Measurements from ENCODE around the gene NOX5.

NOX5 gene

DNA sequence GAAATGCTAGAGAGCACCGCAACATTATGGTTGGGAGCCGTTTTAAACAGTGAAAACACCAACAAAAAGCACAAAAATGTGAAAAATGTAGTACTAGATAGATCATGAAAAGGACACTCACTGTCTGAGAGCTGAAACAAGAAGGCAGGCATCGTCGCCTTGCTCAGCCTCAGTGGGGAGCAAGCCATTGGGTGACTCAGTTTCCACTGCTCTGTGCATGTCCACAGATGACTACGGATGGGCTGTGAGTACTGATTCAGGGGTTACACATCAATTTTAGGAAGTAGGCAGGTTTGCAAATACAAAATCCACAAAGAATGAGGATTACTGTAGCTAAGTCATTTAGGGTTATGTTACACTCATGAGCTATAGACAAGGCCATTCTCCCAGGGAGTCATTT lies 10.8 kb downstream of the NOX5 start:
- DNase-seq = no peak

DNA sequence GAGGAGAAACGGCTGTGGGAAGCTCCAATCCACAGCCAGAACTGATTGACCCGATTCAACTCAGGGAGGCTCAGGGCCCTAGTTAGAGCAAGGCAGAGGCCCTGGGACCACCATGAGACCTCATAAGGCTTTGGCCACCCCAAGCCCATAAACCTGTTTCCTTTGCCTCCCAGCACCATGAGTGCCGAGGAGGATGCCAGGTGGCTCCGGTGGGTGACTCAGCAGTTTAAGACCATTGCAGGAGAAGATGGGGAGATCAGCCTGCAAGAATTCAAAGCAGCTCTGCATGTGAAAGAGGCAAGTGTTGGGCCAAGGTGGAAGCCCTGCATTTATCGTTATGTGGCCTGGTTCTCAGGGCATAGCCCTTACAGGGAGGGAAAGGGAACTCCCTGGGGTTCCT lies 11.9 kb downstream of the NOX5 start:
- DNase-seq = no peak

DNA sequence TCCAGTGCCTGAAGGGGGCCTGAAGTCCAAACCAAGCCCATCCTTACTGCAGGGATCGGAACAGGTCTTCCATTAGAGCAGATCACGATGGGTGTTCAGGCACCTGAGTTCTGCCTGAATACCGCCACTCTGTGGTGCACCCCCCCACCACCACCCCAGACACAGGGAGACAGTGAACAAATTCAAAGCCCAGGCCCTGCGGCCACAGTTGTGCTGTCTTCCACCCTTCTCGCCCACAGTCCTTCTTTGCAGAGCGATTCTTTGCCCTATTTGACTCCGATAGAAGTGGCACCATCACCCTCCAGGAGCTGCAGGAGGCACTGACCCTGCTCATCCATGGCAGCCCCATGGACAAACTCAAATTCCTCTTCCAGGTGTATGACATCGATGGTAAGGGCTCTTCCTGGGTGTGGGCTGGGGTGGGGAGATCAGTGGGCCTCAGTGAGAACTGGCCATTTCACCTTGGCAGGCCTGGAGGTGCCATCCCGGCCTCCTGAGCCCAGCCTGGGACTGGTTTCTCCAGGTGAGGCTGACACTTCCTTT lies 13.6 kb downstream of the NOX5 start:
- DNase-seq = no peak

DNA sequence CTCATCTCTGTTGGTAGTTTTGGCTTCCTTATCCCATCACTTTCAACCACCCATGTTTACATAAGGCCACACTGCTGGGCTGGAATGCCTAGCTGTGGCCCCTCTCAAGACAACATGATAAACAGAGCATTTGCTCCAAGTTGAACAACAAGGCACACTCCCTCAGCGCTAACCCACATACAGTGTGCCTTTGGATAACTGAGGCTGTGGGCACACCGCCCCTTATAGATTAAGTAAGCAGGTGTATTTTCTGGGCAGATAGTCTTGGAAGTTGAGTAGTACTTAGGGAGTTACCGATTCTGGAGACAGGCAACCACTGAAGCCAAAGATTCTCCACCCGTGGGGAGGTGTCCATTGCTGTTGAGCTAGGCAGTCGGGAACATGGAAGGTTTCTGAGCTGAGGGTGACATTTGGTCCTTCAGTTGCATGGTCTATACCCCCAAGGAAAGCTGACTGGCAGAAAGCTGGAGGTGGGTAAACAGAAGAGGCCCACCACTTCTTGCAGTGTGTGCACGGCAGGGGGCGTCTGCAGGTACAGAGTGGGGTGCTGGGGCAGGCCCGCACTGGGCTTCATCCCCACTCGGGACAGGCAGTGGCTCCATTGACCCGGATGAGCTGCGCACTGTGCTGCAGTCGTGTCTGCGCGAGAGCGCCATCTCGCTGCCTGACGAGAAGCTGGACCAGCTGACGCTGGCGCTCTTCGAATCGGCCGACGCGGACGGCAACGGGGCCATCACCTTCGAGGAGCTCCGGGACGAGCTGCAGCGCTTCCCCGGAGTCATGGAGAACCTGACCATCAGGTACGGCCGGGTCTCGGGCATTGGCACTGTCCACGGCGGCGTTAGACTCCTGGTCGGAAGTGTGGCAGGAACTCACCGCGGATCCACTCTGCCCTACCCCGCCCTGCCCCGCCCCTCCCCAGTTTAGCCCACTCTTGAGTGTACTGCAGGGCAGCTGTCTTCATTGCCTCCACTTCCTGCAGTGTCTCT lies 16.8 kb downstream of the NOX5 start:
- peak; percentile 29 for DNase-seq

DNA sequence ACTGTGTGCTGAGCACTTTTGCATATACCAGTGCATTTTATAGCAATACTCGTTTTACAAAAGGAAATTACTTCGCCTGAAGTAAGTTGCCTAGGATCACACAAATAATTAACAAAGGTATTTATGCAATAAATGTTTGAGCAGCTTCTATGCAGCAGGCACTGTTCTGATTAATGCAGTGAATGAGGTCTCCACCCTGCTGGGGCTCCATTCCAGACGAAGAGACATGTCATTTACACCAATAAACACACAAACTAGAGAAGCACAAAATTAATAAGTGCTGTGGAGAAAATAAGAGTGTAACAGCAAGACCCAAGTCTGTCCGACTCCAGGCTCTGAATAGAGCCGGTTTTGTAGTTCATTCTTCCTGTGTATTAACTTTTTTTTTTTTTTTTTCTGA lies 17.5 kb downstream of the NOX5 start:
- DNase-seq = no peak

DNA sequence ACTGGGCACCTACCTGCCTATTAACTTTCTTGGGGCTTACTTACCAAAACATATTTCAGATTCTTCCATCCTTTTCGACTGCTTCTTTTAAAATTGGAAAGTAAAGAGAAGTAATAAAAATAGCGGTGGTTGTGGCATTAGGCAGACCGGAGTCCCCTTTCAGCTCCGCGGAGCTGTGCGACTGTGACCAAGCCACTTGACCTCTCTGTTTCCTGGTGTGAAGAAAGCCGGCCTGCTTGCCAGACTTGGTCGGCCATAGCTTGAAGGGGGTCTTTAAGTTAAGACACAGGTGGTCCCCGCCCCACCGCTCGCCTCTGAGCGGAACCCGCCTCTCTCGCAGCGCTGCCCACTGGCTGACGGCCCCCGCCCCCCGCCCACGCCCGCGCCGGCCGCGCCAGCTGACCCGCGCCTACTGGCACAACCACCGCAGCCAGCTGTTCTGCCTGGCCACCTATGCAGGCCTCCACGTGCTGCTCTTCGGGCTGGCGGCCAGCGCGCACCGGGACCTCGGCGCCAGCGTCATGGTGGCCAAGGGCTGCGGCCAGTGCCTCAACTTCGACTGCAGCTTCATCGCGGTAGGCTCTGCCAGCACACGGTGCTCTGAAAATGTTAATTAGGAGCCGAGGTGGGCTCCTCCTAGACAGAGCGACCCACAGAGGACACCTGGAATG lies 18.3 kb downstream of the NOX5 start:
- no peak for DNase-seq

DNA sequence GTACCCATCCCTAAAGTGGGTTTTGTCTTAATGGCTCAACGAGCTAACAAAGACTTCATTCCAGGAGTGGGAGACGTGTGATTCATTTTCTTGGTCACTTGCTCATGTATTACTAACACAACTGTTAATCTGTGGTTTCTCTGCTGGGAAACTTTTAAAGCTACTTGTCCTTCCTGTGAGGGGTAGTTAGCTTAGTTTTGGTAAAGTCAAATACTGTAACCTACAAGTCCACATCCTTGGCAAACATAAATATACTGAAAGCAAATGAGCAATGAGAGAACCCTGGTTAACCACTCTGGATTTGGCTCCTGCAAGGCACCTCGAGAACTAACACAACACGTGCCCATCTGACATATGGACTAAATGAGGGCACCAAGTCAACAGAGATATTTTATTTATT lies 19.9 kb downstream of the NOX5 start:
- no peak for DNase-seq

DNA sequence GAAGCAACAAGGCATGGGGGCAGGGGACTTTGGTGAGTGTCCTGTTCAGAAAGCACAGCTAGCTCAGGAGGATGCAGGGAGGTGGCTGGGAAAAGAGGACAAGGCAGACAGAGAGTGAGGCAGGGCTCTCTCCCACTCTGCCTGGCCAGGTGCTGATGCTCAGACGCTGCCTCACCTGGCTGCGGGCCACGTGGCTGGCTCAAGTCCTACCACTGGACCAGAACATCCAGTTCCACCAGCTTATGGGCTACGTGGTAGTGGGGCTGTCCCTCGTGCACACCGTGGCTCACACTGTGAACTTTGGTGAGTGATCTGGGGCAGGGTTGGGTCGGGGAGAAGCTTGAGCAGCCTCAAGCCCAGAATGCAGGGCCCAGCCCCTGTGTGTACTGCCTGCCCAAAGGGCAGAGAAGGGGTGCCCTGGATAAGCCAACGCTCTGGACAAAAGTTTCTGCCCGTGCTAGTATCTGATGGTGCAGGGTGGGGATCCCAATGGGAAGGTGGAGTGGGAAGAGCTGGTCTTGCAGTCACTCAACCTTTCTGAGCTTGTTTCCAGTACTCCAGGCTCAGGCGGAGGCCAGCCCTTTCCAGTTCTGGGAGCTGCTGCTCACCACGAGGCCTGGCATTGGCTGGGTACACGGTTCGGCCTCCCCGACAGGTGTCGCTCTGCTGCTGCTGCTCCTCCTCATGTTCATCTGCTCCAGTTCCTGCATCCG lies 20.9 kb downstream of the NOX5 start:
- DNase-seq = peak; percentile 4

DNA sequence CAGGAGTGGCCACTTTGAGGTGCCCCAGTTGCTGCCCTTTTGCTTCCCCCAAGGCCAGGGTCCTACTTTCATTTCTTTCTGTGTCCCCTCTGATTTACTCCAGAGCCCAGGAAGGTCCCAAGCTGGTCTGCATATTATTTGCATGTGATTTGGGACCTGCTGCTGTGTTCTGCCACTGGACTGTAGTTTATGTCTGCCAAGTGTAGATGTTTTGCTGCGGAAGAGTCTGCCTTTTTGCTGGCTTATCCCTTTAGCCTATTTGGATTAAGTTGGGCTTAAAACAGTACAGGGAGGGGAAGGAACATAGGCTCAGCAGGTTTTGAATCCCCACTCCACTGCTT lies 21.4 kb downstream of the NOX5 start:
- DNase-seq = no peak

DNA sequence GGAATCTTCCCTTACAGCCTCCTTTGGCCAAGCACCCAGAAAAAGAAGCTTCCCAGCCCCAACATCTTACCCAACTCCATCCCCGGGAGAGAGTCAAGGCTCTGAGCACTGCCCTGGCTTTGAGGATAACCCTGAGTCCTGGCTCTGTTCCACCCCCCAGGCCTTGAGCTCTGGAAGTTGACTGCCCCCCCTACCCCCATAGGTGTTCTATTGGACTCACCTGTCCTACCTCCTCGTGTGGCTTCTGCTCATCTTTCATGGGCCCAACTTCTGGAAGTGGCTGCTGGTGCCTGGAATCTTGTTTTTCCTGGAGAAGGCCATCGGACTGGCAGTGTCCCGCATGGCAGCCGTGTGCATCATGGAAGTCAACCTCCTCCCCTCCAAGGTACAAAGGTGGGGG lies 22.3 kb downstream of the NOX5 start:
- no peak for DNase-seq

DNA sequence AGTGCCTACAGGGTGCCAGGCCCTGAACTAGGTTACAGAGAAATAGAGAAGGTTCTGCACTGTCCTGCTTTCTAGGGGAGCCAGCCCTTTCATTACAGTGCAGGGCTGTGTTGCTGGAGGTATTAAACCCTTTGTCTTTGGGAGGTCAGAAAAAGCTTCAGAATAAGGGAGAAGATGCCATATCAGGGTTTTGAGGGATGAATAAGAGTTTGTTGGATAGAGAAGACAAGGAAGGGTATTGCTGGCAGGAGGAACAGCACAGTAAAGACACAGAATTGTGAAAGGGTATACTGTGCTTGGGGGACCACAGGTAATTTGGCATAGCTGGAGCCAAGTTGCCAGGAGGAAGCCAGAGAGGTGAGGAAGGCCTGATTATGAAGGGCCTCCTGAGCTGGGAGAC lies 23.0 kb downstream of the NOX5 start:
- no peak for DNase-seq

DNA sequence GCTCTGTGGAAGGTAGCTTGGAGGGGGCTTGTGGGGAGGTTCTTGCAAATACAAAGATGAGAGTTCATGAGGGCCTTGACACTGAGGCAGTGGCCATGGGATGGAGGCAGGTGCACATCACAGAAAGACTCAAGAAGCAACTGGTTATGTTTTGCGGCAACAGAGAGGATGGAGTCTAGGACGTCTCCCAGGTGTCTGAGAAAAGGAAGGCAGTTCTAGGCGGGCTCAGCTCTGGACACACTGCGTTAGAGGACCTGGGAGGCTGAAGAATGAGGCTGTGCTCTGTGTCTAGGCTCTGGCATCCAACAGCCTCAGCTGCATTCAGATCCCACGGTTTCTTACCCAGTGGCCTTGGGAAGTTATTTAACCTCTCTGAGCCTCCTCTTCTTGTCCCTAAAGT lies 23.5 kb downstream of the NOX5 start:
- no peak for DNase-seq

DNA sequence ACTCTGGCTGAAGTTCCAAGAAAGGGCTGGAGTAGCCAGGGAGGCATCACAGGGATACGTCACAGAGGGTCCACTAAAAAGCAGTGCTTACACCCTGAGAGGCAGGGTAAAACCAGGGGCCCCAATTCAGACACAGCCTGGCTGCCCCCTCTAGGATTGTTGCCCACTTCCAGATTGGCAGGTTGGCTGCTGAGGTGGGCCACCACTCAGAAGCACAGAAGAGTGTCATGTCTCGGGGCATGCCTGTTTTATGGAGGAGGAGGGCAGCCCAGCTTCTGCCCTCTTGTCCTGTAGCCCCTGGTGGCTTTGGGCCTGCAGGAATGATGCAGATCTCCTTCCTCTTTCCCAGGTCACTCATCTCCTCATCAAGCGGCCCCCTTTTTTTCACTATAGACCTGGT lies 24.0 kb downstream of the NOX5 start:
- no peak for DNase-seq

DNA sequence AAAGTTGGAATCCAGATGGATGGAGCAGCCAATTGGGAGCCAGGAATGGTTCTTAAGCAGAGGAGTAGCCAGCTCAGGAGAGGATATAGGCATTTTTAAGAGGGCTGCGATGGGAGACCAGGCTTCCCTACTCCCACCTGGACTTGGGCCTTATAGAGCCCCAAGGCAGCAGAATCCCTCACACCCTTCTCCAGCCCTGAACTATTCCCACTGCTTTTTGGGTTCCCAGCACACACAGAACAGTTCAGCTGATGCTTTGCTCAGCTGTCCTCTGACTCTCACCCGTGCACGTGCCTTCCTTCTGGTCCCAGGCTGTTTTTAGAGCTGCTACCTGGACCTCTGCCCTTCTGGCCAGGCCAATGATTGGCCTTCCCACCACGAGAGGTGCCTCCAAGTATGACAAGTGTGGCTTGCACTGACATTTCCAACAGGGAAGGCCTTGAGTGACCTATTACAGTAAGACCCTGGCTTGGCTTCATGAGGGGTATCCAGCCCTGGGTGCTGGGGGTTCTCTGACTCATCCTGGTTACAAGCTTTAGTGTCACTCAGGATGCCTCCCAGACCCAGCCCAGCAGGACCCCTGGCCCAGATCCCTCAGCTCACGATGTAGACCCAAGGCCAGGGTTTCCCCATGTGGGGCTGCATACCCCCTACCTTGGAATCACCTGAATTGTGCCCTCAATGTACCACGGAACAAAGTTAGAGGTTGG lies 25.2 kb downstream of the NOX5 start:
- DNase-seq = no peak

DNA sequence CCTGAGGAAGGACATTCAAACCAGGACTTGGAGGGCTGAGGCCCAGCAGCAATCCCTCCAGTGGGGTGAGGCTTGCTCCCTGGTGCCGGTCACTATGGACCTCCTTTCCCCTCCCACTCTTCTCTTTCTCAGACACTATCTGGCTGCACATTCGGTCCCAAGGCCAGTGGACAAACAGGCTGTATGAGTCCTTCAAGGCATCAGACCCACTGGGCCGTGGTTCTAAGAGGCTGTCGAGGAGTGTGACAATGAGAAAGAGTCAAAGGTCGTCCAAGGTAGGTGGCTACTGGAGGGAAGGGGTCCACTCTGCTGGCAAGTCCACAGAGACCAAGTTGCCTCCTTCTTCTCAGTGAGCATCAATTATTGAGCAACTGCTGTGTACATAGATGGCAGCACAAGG lies 28.0 kb downstream of the NOX5 start:
- DNase-seq = no peak

DNA sequence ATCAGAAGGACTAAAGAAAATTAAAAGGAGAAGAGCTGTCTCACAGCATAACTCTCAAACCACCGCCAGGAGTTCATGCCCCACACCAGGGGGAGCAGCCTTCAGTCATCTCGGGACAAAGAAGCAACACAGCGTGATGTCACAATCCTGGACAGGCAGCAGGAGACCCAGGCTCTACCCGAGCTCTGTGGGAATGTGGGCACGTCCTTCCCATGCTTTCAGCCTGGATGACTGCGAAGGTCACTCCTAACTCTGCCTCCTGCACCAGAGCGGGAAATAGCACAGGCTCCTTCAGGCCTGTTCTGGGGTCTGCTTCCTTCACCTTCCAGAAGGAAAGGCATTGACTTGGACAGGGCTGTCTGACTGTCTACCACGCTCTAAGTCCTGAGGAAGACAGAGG lies 31.3 kb downstream of the NOX5 start:
- DNase-seq = peak; percentile 11

DNA sequence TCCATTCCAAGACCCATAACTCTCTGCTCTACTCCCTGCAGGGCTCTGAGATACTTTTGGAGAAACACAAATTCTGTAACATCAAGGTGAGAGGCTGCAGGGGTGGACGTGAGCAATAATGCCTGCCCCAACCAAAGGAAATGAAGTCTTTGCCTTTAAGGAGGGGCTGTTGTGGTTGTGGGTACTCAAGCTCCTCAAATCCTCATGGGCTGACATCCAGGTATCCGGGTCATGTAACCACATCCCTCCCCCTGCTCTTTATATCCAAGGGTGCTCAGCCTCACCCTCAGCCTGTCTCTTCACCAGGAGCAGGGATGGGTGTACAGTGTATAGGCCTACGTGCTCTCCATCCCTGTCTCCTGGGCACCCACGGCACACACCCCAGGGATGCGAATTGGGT lies 32.3 kb downstream of the NOX5 start:
- DNase-seq = no peak

DNA sequence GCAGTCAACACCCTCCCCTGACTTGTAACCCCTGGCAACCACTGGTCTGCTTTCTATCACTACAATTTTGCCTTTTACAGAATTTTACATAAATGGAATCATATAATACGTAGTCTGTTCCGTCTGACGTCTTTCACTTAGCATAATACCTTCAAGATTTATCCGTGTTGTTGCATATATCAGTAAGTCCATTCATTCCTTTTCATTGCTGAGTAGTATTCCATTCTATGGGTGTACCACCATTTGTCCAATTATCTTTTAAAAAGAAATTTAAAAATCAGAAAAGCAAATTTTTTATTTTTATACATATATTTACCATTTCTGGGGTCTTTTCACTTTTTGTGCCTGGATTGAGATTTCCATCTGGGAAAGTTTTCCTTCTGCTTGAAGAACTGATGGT lies 35.5 kb downstream of the NOX5 start:
- no peak for DNase-seq

DNA sequence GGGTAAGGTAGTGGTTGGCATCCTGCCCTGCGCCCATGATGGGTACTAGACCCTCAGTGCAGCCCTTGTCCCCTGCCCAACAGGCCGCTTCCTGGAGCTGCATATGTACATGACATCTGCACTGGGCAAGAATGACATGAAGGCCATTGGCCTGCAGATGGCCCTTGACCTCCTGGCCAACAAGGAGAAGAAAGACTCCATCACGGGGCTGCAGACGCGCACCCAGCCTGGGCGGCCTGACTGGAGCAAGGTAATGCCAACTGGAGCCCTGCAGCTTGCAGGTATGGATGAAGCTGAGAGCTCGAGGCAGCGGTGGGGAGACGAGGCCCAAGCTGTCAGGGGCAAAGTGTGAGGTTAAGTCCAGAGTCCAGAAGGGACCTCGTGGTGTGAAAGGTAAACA lies 40.8 kb downstream of the NOX5 start:
- DNase-seq = no peak

DNA sequence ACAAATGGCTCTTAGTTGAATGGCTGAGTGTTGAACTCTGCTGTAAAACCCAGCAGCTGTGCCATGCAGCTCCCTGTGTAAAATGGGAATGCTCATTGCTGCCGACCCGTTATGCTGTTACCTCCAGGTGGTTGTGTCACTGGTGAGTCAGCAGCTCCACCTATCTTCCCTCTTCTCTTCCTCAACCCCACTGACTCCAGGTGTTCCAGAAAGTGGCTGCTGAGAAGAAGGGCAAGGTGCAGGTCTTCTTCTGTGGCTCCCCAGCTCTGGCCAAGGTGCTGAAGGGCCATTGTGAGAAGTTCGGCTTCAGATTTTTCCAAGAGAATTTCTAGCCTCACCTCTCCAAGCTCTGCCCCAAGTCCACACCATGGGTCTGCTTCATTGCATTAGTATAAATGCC lies 41.9 kb downstream of the NOX5 start:
- DNase-seq = no peak

DNA sequence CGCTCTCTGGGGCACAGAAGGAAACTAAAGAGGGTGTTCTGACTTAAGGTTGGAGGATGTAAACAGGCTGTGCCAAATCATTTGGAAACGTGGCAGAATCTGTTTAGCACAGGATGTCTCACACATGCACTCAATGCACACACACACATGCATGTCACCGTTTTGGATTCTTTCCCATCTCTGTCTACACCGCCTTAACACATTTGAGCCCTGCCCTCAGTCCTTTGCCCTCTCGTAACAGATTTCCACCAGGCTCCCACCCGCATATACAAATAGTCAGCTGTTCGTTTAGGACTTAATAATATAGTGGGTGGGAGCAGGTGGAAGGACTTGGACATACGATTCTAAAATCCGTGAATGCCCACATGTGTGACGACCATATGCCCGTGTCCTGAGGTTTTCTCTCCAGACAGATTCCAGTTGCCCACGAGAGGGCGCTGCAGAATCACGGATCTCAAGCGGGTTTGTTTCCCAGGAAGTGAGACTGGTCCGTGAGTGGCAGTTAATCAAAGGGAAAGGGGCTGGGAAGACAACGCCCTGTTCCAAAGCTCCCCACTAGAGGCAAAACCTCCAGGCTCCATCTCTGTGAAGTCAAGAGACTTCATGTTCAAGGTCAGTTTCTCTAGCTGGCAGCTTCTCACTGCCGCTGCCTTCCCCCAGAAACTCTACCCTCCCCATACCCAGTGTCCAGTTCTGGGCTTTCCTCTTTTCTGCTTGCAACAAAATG lies 44.5 kb downstream of the NOX5 start:
- DNase-seq = peak; percentile 74

DNA sequence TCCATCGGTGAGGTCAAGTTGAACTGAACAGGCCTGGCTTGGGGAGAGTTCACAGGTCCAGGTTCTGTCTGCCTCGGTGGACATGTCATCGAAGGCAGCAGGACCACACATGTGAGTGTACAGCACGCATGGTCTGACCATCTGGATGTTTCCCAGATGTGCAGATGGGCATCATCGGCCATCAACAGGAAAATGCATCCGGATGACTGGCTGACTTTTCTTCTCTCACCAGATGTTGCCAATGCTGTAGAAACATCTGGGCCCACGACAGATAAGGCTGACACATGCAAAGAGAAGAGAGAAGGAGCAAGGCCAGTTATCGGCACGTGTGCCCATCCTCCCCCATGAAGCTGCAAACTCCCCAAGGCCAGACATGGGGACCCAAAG lies 45.1 kb downstream of the NOX5 start:
- DNase-seq = no peak

Measured in NCI-H2227 treated with DMSO at 0.1 percent for 48 hours (cell line).